Nucleus accumbens (tissue), 56 donors: Measurements from ENCODE around the gene CSNK1G1.
A peak's percentile ranks its signal among the peaks of the same experiment; 100 is the strongest.
"Not testable (repeated sequence)": the region's sequence is repeated elsewhere in the genome, so short reads cannot be mapped to it uniquely, and the experiment has no call there.

Source experiments
- DNase-seq, 56 donors: peaks; one replicate each; lab custom pipeline; 2025; lab: John Stamatoyannopoulos, UW

The CSNK1G1 gene

DNA sequence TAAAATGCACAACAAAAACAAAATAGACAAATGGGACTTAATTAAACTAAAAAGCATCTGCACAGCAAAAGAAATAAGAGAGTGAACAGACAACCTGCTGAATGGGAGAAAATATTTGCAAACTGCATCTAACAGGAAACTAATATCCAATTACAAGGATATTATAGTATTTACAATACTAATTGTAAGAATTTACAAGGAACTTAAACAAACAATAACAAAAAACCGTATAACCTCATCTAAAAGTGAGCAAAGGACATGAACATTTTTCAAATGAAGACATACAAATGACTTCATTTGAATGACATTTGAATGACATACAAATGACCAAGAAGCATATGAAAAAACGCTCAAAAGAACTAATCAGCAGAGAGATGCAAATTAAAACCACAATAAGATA lies 66.4 kb downstream of the CSNK1G1 start:
- no peak for DNase-seq

DNA sequence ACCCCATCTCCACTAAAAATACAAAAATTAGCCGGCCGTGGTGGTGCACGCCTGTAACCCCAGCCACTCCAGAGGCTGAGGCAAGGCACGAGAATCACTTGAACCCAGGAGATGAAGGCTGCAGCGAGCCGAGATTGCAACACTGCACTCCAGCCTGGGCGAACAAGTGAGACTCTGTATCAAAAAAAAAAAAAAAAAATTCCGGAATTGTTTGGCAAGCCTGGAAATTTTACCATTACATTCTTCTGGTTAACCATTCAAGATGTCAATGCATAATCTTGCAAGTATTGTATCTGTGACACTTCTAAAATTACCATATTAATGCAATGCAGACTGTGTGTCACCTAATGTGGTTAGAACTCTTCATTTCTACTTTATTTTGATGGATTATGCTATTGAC lies 67.0 kb downstream of the CSNK1G1 start:
- DNase-seq: no peak

DNA sequence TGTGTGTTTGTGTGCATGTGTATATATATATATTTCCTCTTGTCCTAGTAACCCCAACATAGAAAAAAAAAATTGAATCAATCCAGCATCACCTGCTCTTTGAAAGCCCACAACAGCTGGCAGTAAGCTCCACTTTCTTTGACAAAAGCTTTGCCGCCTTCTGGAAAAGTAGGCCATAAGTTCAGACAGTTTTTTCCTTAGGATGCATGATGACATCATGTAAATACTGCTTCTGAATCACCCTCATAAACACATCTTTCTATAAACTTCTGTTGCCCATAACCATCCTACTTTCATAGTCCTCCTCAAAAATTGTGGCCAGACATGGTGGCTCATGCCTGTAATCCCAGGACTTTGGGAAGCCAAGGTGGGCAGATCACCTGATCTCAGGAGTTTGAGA lies 67.4 kb downstream of the CSNK1G1 start:
- DNase-seq: no peak

DNA sequence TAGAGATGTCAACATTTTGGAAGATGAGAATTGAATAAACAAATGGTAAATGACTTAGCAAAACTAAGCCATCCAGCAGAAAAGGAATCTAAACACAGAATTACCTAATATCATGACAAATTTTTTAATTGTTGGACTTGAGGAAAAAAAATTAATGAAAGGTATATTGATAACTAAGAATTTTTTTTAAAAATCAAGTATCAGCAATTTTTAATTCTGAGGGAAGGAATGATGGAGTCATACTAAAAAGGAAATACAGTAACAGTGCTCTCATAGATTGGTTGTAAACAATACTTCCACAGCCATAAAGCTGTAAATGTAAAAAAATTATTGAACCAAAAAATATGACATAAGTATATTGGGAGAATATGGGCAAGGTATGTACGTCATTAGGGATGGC lies 68.0 kb downstream of the CSNK1G1 start:
- no peak for DNase-seq

DNA sequence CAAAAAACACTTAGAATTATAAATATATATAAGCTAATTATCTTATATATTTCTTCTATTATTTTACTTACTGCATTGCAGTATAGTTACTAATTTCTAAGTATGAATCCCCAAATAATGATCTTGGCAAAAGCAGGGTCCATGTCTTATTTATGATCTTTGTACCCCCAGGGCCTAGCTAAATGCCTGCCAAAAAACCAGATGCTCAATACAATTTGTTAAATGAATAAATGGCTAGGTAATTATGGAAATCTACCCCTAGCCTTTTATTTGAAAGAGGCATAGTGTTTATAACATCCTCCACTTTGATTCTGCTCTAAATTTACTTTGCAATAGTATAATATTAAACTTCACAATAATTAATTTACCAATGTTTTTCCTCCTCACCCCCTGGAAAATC lies 69.5 kb downstream of the CSNK1G1 start:
- no peak for DNase-seq

DNA sequence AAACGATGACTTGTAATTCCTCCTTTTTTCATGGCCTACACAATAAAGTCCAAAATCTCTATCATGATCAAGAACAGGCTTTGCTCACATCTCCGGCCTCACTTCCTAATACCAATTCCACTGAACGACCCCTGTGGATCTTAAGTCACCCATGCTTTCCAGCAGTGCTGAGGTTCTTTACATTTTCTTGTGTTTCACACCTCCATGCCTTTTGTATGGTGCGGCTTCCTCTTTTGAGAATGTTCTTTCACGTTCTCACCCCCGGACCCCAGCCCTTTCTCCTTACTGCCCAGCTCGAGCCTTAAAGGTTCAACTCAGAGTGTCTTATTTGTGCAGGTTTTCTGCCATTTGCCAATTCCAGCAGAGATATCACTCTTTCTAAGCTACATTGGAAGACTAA lies 70.1 kb downstream of the CSNK1G1 start:
- no peak for DNase-seq

DNA sequence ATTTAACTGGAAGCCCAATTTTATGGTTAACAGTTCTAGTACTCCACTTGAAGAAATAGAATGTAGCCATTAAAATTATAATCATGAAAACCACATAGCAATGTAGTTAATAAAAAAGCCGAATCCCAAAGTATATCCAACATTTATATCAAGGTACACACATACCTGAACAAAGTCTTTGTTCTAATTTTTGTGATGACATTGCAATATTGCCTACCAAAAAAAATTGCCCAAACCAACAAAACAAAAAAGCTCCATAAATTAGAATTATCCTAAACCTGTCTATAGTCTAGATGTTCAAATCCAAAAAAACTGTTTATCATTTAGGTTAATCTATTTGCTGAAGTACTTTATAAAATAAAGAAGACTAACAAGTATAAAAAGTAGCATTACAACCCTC lies 70.8 kb downstream of the CSNK1G1 start:
- DNase-seq: no peak

DNA sequence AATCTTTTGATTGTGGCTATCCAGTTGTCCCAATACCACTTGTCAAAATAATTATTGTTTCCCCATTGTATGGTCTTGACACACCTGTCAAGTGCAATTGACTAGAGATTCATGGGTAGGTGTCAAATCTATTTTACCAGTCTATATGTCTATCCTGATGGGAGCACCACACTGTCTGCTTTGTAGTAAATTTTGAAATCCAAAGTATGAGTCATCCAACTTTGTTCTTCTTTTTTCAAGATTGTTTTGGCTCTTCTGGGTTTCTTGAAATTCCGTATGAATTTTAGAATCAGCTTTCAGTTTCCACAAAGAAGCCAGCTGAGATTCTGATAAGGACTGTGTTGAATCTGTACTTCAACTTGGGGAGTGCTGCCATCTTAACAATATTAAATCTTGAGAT lies 71.9 kb downstream of the CSNK1G1 start:
- DNase-seq: no peak

DNA sequence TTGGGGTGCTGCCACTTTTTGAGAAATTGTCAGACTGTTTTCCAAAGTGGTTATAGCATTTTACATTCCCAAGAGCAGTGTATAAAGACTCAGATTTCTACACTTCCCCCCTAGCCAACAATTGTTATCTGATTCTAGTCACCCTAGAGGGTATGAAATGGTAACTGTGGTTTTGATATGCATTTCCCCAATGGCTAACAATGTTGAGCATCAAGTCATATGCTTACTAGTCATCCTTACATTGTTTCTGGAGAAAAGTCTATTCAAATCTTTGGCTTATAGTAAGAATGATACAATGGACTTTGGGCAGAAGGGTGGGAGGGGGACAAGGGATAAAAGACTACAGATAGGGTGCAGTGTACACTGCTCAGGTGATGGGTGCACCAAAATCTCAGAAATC lies 73.3 kb downstream of the CSNK1G1 start:
- no peak for DNase-seq

DNA sequence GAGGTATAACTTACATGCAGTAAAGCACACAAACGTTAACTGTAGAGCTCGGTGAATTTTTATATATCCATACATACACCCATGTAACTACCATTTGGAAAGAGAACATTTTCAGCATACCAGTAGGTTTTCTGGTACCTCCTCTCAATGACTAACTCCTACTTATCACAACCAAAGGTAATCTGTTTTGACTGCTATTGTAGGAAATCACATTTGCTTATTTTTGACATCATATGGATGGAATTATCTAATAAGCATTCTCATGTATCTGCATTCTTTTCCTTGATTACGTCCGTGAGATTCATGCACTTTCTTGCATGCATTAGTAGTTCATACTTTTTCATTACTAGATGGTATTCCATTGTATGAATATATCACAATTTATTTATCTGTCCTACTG lies 76.8 kb downstream of the CSNK1G1 start:
- no peak for DNase-seq

DNA sequence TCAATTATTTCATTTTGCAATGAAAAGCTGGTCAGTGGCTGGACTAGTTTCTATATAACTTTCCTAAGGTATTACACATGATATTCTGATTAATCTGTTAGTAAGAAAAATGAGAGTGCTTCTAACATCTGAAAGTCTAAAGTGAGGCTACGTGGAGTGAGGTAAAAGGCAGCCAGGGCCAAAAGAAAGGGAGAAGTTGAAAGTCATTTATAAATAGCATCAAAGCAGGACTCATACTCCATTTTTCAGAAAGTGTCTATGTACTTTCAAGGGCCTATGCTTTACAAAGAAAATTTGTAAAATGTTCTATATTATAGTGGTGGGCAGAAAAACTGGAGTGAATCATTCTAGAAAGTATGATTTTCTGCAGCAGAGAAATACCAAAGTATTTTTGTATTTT lies 80.0 kb downstream of the CSNK1G1 start:
- DNase-seq: no peak

DNA sequence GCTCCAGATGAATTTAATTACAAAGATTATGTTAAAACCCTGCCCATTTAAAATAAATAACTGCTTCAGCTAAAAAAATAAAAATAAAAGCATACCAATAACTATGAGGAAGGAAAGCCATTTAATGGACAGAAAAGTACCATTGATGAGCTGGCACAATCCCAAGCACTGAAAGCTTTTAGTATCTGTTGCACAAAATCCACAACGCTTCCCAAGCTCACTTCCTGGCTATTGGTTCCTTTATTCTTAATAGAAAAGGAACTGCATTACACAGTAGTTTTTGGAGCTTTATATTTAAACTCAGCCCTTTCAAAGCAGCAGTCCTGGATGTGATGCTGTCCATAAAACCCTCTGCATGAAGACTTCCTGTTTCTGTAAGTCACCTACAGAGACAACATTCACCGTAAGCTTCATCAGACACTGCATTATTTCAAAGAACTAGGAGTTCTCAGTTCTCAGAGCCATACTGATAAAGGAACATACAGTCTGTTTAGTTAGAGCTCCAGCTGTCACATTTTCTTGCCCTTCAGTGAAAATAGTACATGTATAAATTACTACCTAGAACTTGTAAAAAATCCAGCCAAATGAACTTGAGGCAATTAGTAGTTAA lies 81.5 kb downstream of the CSNK1G1 start:
- DNase-seq: no peak

DNA sequence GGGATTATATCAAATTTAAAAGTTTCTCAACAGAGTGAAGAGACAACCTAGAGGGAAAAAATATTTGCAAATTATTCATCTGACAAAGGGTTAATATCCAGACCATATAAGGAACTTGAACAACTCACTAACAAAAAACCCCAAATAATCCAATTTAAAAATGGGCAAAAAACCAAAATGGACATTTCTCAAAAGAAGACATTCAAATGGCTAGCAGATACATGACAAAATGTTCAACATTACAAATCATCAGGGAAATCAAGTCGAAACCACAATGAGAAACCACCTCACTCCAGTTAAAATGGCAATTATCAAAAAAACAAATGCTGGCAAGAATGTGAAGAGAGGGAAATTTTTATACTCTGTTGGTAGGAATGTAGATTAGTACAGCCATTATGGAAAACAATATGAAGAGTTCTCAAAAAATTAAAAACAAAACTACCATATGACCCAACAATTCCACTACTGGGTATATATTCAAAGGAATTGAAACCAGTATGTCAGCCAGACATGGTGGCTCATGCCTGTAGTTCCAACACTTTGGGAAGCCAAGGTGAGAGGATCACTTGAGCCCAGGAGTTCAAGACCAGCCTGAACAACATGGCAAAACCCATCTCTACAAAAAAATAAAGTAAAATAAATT lies 88.5 kb downstream of the CSNK1G1 start:
- DNase-seq: no peak

DNA sequence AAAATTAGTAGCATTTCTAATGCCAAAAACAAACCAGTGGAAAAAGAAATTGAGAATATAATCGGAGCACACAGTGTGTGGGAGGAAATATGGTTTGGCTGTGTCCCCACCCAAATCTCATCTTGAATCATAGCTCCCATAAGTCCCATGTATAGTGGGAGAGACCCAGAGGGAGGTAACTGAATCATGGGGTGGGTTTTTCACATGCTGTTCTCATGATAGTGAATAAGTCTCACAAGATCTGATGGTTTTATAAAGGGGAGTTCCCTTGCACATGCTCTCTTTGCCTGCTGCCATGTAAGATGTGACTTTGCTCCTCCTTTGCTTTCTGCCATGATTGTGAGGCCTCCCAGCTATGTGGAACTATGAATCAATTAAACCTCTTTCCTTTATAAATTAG lies 90.8 kb downstream of the CSNK1G1 start:
- not testable (repeated sequence) for DNase-seq

DNA sequence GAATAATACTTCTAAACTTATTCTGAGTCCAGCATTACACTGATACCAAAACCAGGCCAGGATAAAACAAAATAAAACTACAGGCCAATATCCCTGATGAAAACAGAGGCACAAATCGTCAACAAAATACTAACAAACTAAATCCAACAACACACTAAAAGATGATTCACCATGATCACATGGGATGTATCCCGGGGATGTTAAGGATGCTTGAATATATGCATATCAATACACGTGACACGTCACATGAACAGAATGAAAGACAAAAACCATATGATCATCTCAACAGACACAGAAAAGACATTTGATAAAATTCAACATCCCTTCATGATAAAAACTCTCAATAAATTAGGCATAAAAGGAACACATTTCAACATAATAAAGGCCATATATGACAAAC lies 91.5 kb downstream of the CSNK1G1 start:
- no peak for DNase-seq

DNA sequence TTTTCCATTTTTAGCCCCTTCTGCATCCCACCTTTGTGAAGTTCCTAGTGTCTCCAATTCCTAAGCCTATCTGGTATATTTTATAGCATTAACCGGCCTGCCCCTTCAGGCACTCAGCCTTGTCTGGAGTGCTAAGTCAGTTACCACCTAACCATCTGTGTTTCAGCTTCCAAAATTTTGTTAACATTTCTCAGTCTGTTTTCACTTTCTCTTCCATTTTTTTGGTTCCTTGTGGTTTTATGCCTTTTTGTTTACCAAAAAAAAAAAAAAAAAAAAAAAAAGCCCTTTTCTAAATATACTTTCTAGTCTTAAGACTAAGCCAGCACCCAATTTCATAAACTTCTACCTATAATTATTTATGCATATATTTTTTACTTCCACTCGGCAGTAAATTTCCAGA lies 92.4 kb downstream of the CSNK1G1 start:
- DNase-seq: no peak

DNA sequence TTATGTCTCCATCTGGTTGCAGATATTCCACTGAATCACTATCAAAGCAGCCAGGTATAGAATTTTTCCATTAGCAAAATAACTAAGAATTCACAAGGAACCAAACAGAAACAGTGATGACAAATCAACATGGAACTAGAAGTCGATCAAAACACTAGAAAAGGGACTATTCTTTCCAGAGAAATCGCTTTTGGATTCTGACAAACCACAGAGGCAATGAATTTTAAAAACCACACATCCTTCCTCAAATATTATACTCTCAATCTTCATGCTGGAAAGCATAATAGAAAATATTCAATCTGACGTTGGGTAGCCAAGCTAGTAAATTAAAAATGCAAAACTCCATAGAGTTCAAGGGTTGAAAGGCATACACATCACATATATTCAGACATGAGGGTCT lies 99.9 kb downstream of the CSNK1G1 start:
- DNase-seq: no peak

DNA sequence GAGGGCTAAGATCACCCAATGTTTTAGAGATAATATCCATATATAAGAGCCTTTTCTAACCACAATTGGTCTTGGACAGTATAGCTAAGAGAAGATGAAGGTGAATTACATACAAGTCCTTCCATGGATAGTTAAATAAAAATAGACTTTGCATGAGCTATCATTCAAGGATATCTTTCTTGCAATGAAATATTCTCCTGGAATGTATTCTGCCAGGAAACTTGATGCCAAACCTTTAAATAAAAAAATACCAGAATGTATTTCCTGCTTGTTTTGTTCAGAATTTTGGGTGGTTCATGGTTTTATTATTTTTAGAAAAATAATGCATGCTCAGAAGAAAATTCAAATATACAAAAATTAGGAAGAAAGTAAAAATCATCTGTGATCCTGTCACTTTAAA lies 104.3 kb downstream of the CSNK1G1 start:
- DNase-seq: no peak

DNA sequence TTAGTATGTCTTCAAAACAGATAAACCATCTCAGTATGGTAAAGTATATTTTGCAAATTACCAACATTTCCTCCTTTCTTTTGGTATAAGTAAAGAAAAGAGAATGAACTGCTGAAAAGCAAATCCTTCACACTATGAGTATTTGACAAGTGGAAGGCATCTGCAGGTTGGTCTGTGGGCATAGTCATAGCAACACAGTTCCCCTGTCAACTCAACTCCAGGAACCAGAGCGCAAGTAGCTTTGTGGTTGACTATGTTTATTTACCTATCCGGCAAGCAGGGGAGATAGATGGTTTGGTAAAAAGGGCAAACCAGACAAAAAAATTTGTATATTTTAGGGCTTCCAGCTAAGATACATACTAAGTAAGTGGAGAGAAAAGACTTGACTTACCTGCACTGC lies 104.9 kb downstream of the CSNK1G1 start:
- DNase-seq: no peak

DNA sequence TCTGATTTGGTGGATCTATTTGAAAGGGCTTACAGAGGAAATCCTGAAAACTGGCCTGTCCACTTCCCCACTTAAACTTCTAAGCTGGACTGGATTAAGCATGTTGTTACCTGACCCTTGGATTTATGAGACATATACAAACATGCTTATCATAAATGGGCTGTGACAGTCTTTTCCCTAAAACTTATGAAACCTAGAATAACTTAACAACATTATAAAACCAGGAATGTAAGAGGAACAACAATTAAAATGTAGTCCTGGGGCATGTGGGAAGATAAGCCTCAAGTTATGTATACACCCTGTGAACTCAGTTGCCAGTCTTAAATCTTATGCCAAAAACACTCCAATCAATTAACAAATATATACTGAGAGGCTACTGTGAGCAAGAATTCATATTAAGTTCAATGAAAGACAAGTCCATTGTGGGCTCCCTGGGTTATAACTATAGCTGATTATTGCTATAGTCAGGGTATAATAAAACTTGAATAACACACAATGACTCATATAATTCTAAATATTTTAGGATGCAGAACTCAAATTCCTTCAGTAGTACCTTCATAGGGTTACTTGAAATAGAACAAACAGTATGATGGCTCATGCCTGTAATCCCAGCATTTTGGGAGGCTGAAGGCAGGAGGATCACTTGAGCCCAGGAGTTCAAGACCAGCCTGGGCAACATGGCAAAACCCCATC lies 105.9 kb downstream of the CSNK1G1 start:
- DNase-seq: no peak

DNA sequence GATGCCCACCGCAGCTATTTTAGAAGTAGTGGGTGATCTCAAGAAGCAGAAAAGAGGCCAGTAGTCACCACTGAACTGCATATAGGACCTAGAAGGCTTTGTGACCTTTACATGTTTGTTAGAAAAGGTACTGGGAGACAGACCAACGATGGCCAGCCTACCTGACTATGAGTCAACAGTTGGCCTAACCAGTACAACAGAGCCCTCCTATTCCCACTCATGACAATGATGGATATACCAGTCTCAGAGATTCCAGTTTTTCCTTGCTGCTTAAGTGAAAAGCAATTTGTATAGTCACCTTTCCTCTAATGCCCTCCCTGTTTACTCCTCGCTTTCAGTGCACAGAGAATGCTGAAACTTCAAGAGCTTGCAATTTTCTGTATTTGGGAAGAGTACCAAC lies 106.6 kb downstream of the CSNK1G1 start:
- DNase-seq: no peak

DNA sequence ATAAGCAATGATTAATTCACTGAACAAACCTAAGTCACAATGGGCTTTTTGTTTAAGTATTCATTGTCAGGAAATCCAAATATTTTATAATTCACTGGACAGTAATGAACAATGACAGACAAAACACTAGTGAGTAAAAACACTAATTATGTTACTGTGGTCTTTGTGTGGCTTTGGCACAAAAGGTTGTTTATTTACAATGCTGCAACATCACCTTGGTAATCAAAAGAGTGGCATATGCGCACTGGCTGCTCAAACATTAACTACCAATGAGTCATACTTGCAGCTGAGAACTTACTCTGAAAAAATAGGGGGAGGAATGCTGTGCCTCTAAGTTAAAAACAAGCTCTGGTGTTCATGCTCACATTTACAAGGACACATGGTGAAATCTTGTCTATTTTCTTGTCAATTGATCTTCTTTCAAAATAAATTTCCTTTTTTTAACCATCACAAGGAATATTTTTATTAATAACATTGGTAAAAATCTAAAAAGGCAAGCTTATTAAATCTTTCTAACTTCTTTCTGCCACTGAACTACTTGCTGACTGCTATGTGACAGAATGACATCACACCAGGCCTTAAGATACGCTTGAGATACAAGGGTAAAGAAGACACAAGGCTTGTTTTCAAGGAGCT lies 107.9 kb downstream of the CSNK1G1 start:
- DNase-seq: peak in 9 of 56 donors; percentile 1 to 42 (median 16)
